ENCODE results near the gene HPCAL1.

DNA sequence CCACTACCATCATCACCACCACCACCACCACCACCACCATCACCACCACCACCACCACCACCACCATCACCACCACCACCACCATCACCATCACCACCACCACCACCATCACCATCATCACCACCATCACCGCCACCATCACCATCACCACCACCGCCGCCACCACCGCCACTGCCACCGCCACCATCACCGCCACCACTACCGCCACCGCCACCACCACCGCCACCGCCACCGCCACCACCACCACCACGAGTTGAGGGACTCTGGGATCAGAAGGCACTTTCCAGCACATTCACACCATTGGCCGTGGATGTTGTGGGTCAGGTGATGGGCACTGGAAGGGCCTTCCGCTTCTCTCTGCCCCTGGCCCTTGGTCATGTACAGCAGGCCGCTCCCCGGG is 96.7 kb downstream of the HPCAL1 start:
- TF ChIP-seq CTCF (conservative IDR thresholded peaks at IDR 0.05; ENCODE audit: low read depth, low read length): no peak
- TF ChIP-seq POLR2A (IDR thresholded peaks at IDR 0.05; ENCODE audit: low read depth, low read length): no peak
- TF ChIP-seq RCOR1 (IDR thresholded peaks at IDR 0.05; ENCODE audit: insufficient replicate concordance, low read length): no peak
- TF ChIP-seq CHD1 (IDR thresholded peaks at IDR 0.05; ENCODE audit: low read depth, low read length): no peak
- TF ChIP-seq, protein P1, sequence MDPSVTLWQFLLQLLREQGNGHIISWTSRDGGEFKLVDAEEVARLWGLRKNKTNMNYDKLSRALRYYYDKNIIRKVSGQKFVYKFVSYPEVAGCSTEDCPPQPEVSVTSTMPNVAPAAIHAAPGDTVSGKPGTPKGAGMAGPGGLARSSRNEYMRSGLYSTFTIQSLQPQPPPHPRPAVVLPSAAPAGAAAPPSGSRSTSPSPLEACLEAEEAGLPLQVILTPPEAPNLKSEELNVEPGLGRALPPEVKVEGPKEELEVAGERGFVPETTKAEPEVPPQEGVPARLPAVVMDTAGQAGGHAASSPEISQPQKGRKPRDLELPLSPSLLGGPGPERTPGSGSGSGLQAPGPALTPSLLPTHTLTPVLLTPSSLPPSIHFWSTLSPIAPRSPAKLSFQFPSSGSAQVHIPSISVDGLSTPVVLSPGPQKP (IDR thresholded peaks at IDR 0.05; ENCODE audit: borderline replicate concordance, low read depth, low read length): no peak
- no peak for TF ChIP-seq BHLHE40 (IDR thresholded peaks at IDR 0.05; ENCODE audit: low read depth, low read length)
- TF ChIP-seq SMC3 (IDR thresholded peaks at IDR 0.05; ENCODE audit: low read depth, low read length): no peak
- no peak for TF ChIP-seq CEBPB (IDR thresholded peaks at IDR 0.05; ENCODE audit: low read depth, low read length)
- TF ChIP-seq MXI1 (IDR thresholded peaks at IDR 0.05; ENCODE audit: borderline replicate concordance, low read depth, low read length): no peak
- no peak for TF ChIP-seq RFX5 (IDR thresholded peaks at IDR 0.05; ENCODE audit: low read depth, low read length)
- TF ChIP-seq RAD21 (IDR thresholded peaks at IDR 0.05; ENCODE audit: low read length): no peak
- TF ChIP-seq MAFK (IDR thresholded peaks at IDR 0.05; ENCODE audit: low read depth, low read length): no peak
- no peak for TF ChIP-seq USF2 (IDR thresholded peaks at IDR 0.05; ENCODE audit: low read depth, low read length)
